Prostate gland (tissue), 2 donors: ENCODE results near the gene ADAMTS13. TPM values are rescaled to one million over a fixed set of nuclear protein-coding genes. Genes with fewer than 3 reads are reported as not detected.
"Not testable (repeated sequence)": the region's sequence is repeated elsewhere in the genome, so short reads cannot be mapped to it uniquely, and the experiment has no call there.

Experiments
- DNase-seq: peaks from one replicate; pipeline ENCODE4 v3.0.0-alpha.2; 2019; ENCODE audit warnings: low spot score
- H3K27ac ChIP-seq, 2 donors: fragments of 200-600 bp; sonication (generic); 2 replicates each; pipeline ENCODE4 v1.5.1; 2017 to 2019
- H3K27me3 ChIP-seq: fragments of 200-600 bp; sonication (generic); replicated peaks from 2 replicates; pipeline ENCODE4 v1.5.1; 2019; ENCODE audit not compliant: insufficient read depth
- H3K36me3 ChIP-seq, 2 donors: fragments of 200-600 bp; sonication (generic); 1 replicate in 1 of 2; 2 replicates in 1 of 2; pipeline versions ENCODE4 v1.5.1 to v1.8.1; 2017 to 2019
- H3K4me1 ChIP-seq: fragments of 200-600 bp; sonication (generic); replicated peaks from 2 replicates; pipeline ENCODE4 v1.5.1; 2019
- H3K4me3 ChIP-seq, 2 donors: fragments of 200-600 bp; sonication (generic); 2 replicates each; pipeline ENCODE4 v1.5.1; 2017 to 2019
- H3K9me3 ChIP-seq: fragments of 200-600 bp; sonication (generic); 2 replicates; pipeline ENCODE4 v1.5.1; 2017
- CTCF ChIP-seq, 4 experiments: fragments of 200-600 bp in 2 of 4; fragments of 450-650 bp in 2 of 4; sonication (generic) in 2 of 4; IDR thresholded peaks; 1 replicate in 3 of 4; 2 replicates in 1 of 4; pipeline ENCODE4 v1.5.1; 2016 to 2019; ENCODE audit warnings: antibody characterized with exemption in 4 of 4, mild to moderate bottlenecking in 2 of 4, moderate library complexity in 2 of 4
- POLR2A ChIP-seq: fragments of 450-650 bp; IDR thresholded peaks from one replicate; pipeline ENCODE4 v1.6.1; 2016; ENCODE audit warnings: antibody characterized with exemption, mild to moderate bottlenecking
- POLR2AphosphoS5 ChIP-seq: sonication (generic); formaldehyde crosslinking; IDR thresholded peaks from one replicate; pipeline ENCODE4 v1.6.1; 2017; ENCODE audit warnings: antibody characterized with exemption
- WGBS: methylation state at CpG from one replicate; pipeline ENCODE4 v1.1.5; 2018; 5-methylcytosine and 5-hydroxymethylcytosine counted together
- intact Hi-C: fragments of 100-400 bp; cut with DNase I; formaldehyde crosslinking; loops from one replicate; pipeline ENCODE4 v1.14.2; 2022
- total RNA-seq, 2 donors: library from RNA; depleted of rRNA; stranded (reverse); fragments of >200 nt; gene quantifications; one replicate each; pipeline ENCODE4 v1.1.0, GENCODE V29; 2016

The ADAMTS13 gene
- 1 to 10 TPM; 2.8 to 8.1 TPM for total RNA-seq

- no peaks in the 10 kb centered on the region for H3K9me3 ChIP-seq
- WGBS, result 46% methylated on average over 23 of the region's 23 CpGs
- H3K4me3 ChIP-seq, result no peak within 1 kb of the TSS
- TF ChIP-seq POLR2A (no peak), POLR2AphosphoS5 (no peak), CTCF (IDR thresholded peaks at IDR 0.05) (no peak)
- DNase-seq, result no peak
- no peaks in the 10 kb centered on the region for H3K4me1 ChIP-seq
- H3K27me3 ChIP-seq, result no peaks in the 10 kb centered on the region
- intact Hi-C loops, result no loop called here
- H3K36me3 ChIP-seq, result no peaks in the 10 kb centered on the region
- H3K27ac ChIP-seq, result no peak within 1 kb of the TSS
Observed at GRCh38 chr9:133421615-133422542, at the start of gene ADAMTS13. Gene ADAMTS13 (plus strand): TSS chr9:133422367. CDS start chr9:133422444, 77 bp downstream.

GRCh38 chr9:133374612-133375115 lies 47.5 kb upstream of the ADAMTS13 start:
- Histone ChIP-seq H3K36me3 (no peaks in the 10 kb centered on the region), H3K27ac (peak overlapping the region; percentile 86 to 90), H3K4me1 (peaks cover 15% of the 10 kb centered on the region), H3K27me3 (no peaks in the 10 kb centered on the region), H3K4me3 (peak overlapping the region; percentile 99), H3K9me3 (no peaks in the 10 kb centered on the region)
- TF ChIP-seq POLR2AphosphoS5, result no peak
- TF ChIP-seq CTCF (IDR thresholded peaks at IDR 0.05), result no peak
- TF ChIP-seq POLR2A, result no peak
- intact Hi-C loops, result loop anchor here (10.0 kb wide), 1 partner anchor 430 kb away; the partner anchor contains the start of gene TSC1
- DNase-seq, result no peak
- 11% methylated on average over 12 of the region's 12 CpGs for WGBS

- intact Hi-C loops, result loop anchor here (10.0 kb wide), 1 partner anchor 430 kb away; the partner anchor contains the start of gene TSC1
- Histone ChIP-seq H3K27me3 (no peaks in the 10 kb centered on the region), H3K36me3 (no peaks in the 10 kb centered on the region), H3K4me1 (peaks cover 15% of the 10 kb centered on the region), H3K9me3 (no peaks in the 10 kb centered on the region), H3K27ac (peak overlapping the region; percentile 86 to 90), H3K4me3 (peak overlapping the region; percentile 99)
- WGBS, result 0% methylated on average over 31 of the region's 39 CpGs
- DNase-seq, result peak; percentile 30
- no peak for TF ChIP-seq POLR2AphosphoS5
- no peak for TF ChIP-seq POLR2A
- TF ChIP-seq CTCF (IDR thresholded peaks at IDR 0.05), result no peak
Observed at GRCh38 chr9:133375116-133375723, 46.9 kb upstream of the ADAMTS13 start.

- DNase-seq, result peak; percentile 95
- Histone ChIP-seq H3K4me1 (peaks cover 12% of the 10 kb centered on the region), H3K27ac (peak within 1 kb of the TSS; percentile 86 to 90), H3K36me3 (no peaks in the 10 kb centered on the region), H3K4me3 (peak within 1 kb of the TSS; percentile 99), H3K27me3 (no peaks in the 10 kb centered on the region), H3K9me3 (no peaks in the 10 kb centered on the region)
- TF ChIP-seq CTCF (IDR thresholded peaks at IDR 0.05) (peak in 2 of 4 experiments; percentile 42 to 56), POLR2A (peak; percentile 90), POLR2AphosphoS5 (peak; percentile 54)
- intact Hi-C loops, result loop anchor here (10.0 kb wide), 1 partner anchor 431 kb away; the partner anchor contains the start of gene TSC1
- WGBS, result under 1% methylated on average over 70 of the region's 120 CpGs
Observed at GRCh38 chr9:133375724-133376654, 46.2 kb upstream of the ADAMTS13 start, which contains the start of the genes STKLD1 and SURF4. Gene STKLD1 (plus strand): TSS chr9:133376366. CDS start chr9:133376474, 108 bp downstream. Gene SURF4 (minus strand): TSS chr9:133376060. CDS start chr9:133375969, 91 bp downstream.

- WGBS, result 89% methylated on average over 14 of the region's 14 CpGs
- not testable (repeated sequence) for H3K36me3 ChIP-seq, H3K4me3 ChIP-seq, H3K27me3 ChIP-seq, H3K4me1 ChIP-seq, H3K27ac ChIP-seq, DNase-seq, H3K9me3 ChIP-seq
- intact Hi-C loops, result loop anchor here (10.0 kb wide), 1 partner anchor 432 kb away; the partner anchor contains the start of gene TSC1
Observed at GRCh38 chr9:133377280-133377679, 44.9 kb upstream of the ADAMTS13 start.
